CD14-positive monocyte (primary cell): ENCODE data around the gene HARBI1. TPM values are rescaled to one million over a fixed set of nuclear protein-coding genes. Genes with fewer than 3 reads are reported as not detected.
A peak's percentile ranks its signal among the peaks of the same experiment; 100 is the strongest.

Experiments used
- DNase-seq, 3 donors: peaks; one replicate each; pipeline ENCODE4 v3.0.0-alpha.2; 2011 to 2022
- H2AFZ ChIP-seq: 2 replicates; pipeline ENCODE4 v1.6.0; 2012; ENCODE audit warnings: mild to moderate bottlenecking, low read depth, low read length, inconsistent platforms; ENCODE audit not compliant: insufficient read depth, poor library complexity, severe bottlenecking
- H3K27ac ChIP-seq, 2 donors: 1 replicate in 1 of 2; 2 replicates in 1 of 2; pipeline ENCODE4 v1.5.1; 2012 to 2013; ENCODE audit warnings: low read length in 2 of 2, control low read depth in 1 of 2, inconsistent platforms in 1 of 2, low read depth in 1 of 2, mild to moderate bottlenecking in 1 of 2
- H3K27me3 ChIP-seq, 2 donors: one replicate each; pipeline versions ENCODE4 v1.6.0 to v1.6.1; 2011 to 2013; ENCODE audit warnings: low read length in 2 of 2; ENCODE audit not compliant: control insufficient read depth in 2 of 2, insufficient read depth in 2 of 2
- H3K36me3 ChIP-seq, 2 donors: replicated peaks in 1 of 2; 1 replicate in 1 of 2; 2 replicates in 1 of 2; pipeline versions ENCODE4 v1.5.1 to v1.6.1; 2012 to 2013; ENCODE audit warnings: low read length in 2 of 2, control low read depth in 1 of 2, inconsistent platforms in 1 of 2, mild to moderate bottlenecking in 1 of 2; ENCODE audit not compliant: insufficient read depth in 2 of 2, control insufficient read depth in 1 of 2
- H3K4me1 ChIP-seq, 2 donors: 1 replicate in 1 of 2; 2 replicates in 1 of 2; pipeline versions ENCODE4 v1.5.1 to v1.6.1; 2012 to 2013; ENCODE audit warnings: low read length in 2 of 2, control low read depth in 1 of 2, inconsistent platforms in 1 of 2, mild to moderate bottlenecking in 1 of 2, moderate library complexity in 1 of 2; ENCODE audit not compliant: insufficient read depth in 2 of 2, control insufficient read depth in 1 of 2
- H3K4me2 ChIP-seq: replicated peaks from 2 replicates; pipeline ENCODE3; 2012; ENCODE audit warnings: low read length, moderate library complexity, mild to moderate bottlenecking; ENCODE audit not compliant: poor library complexity, severe bottlenecking; ENCODE audit errors: extremely low read depth
- H3K4me3 ChIP-seq, 3 experiments: fragments of 200-600 bp in 1 of 3; sonication (generic) in 1 of 3; replicated peaks in 1 of 3; 1 replicate in 2 of 3; 2 replicates in 1 of 3; pipeline ENCODE4 v1.5.1; 2011 to 2013; ENCODE audit warnings: low read length in 3 of 3, mild to moderate bottlenecking in 3 of 3, control low read depth in 2 of 3, low read depth in 2 of 3, inconsistent platforms in 1 of 3, moderate library complexity in 1 of 3
- H3K79me2 ChIP-seq: 2 replicates; pipeline ENCODE4 v1.6.0; 2012; ENCODE audit warnings: mild to moderate bottlenecking, control low read depth, inconsistent platforms, low read length, moderate library complexity; ENCODE audit not compliant: insufficient read depth
- H3K9ac ChIP-seq: 2 replicates; pipeline ENCODE4 v1.6.0; 2017; ENCODE audit warnings: low read length, mild to moderate bottlenecking; ENCODE audit not compliant: insufficient read depth, poor library complexity, severe bottlenecking
- H3K9me3 ChIP-seq, 2 donors: replicated peaks in 1 of 2; 1 replicate in 1 of 2; 2 replicates in 1 of 2; pipeline versions ENCODE4 v1.5.1 to v1.6.1; 2012 to 2013; ENCODE audit warnings: low read length in 2 of 2, control low read depth in 1 of 2; ENCODE audit not compliant: control insufficient read depth in 1 of 2, insufficient read depth in 1 of 2
- H4K20me1 ChIP-seq: 2 replicates; pipeline ENCODE4 v1.6.0; 2012; ENCODE audit warnings: mild to moderate bottlenecking, low read length, control low read depth, moderate library complexity; ENCODE audit not compliant: insufficient read depth
- H3K27ac Mint-ChIP-seq, 7 donors: one replicate each; pipeline ENCODE4 v1.8.0; 2020; ENCODE audit warnings: mild to moderate bottlenecking in 7 of 7, mixed read lengths in 7 of 7, moderate library complexity in 6 of 7, inconsistent platforms in 2 of 7
- H3K27me3 Mint-ChIP-seq, 3 donors: one replicate each; pipeline ENCODE4 v1.8.0; 2021 to 2022; ENCODE audit warnings: low read depth in 3 of 3, mild to moderate bottlenecking in 3 of 3, mixed read lengths in 3 of 3, moderate library complexity in 3 of 3, inconsistent platforms in 1 of 3
- H3K36me3 Mint-ChIP-seq, 2 donors: one replicate each; pipeline ENCODE4 v1.8.0; 2020; ENCODE audit warnings: mixed read lengths in 2 of 2, inconsistent platforms in 1 of 2, mild to moderate bottlenecking in 1 of 2
- H3K4me1 Mint-ChIP-seq: one replicate; pipeline ENCODE4 v1.8.0; 2020; ENCODE audit warnings: mild to moderate bottlenecking, mixed read lengths
- H3K4me3 Mint-ChIP-seq, 2 donors: one replicate each; pipeline ENCODE4 v1.8.0; 2020; ENCODE audit warnings: mild to moderate bottlenecking in 2 of 2, mixed read lengths in 2 of 2, moderate library complexity in 1 of 2
- H3K9me3 Mint-ChIP-seq, 7 donors: one replicate each; pipeline ENCODE4 v1.8.0; 2020 to 2022; ENCODE audit warnings: mixed read lengths in 7 of 7, mild to moderate bottlenecking in 6 of 7, moderate library complexity in 6 of 7, inconsistent platforms in 2 of 7
- WGBS: methylation state at CpG from one replicate; pipeline ENCODE4 v1.1.5; 2013; ENCODE audit warnings: missing lambda C conversion rate; ENCODE audit not compliant: insufficient coverage; 5-methylcytosine and 5-hydroxymethylcytosine counted together
- intact Hi-C, 2 donors: fragments of 100-400 bp; cut with micrococcal nuclease; formaldehyde crosslinking; loops; one replicate each; pipeline versions ENCODE4 v1.15.0 to v1.15.1; 2023
- polyA plus RNA-seq, 3 donors: library from polyadenylated mRNA; depleted of rRNA in 1 of 3; unstranded in 2 of 3; stranded (reverse) in 1 of 3; fragments of 300-500 nt in 2 of 3; fragments of >200 nt in 1 of 3; fragmentation: Illumina TruSeq in 2 of 3; gene quantifications; 1 replicate in 2 of 3; 2 replicates in 1 of 3; pipeline ENCODE4 v1.2.3, GENCODE V29; 2012 to 2021
- TF ChIP-seq, protein P1 (sequence below): fragments of 200-600 bp; IDR thresholded peaks from one replicate; pipeline ENCODE4 v1.8.0; 2022; ENCODE audit warnings: antibody characterized with exemption, mild to moderate bottlenecking

Gene HARBI1
- polyA plus RNA-seq, 3 donors = 2.1 to 4.4 (median 2.1) TPM

GRCh38 chr11:46665356-46665755 is 48.3 kb upstream of the HARBI1 start:
- Histone ChIP-seq H3K9me3 (no peaks in the 10 kb centered on the region), H3K4me1 (peaks cover 8 to 10% of the 10 kb centered on the region in 2 donors), H3K9ac (no peak overlapping the region), H3K27ac (no peak overlapping the region), H3K79me2 (peaks cover 41% of the 10 kb centered on the region), H3K4me2 (no peak overlapping the region), H3K27me3 (no peaks in the 10 kb centered on the region), H4K20me1 (peaks cover 5% of the 10 kb centered on the region), H3K4me3 (no peak overlapping the region), H3K36me3 (peaks cover 78 to 94% of the 10 kb centered on the region in 2 donors), H2AFZ (no peak overlapping the region)
- intact Hi-C loops = no loop called here
- Mint-ChIP-seq H3K27ac (peak overlapping the region in 2 of 7 donors; percentile 32 to 79), H3K4me3 (no peak overlapping the region), H3K27me3 (peaks cover 0 to 1% (median 0%) of the 10 kb centered on the region in 3 donors), H3K36me3 (peaks cover 80 to 95% of the 10 kb centered on the region in 2 donors), H3K4me1 (peaks cover 11% of the 10 kb centered on the region), H3K9me3 (no peaks in the 10 kb centered on the region)
- TF ChIP-seq, protein P1, sequence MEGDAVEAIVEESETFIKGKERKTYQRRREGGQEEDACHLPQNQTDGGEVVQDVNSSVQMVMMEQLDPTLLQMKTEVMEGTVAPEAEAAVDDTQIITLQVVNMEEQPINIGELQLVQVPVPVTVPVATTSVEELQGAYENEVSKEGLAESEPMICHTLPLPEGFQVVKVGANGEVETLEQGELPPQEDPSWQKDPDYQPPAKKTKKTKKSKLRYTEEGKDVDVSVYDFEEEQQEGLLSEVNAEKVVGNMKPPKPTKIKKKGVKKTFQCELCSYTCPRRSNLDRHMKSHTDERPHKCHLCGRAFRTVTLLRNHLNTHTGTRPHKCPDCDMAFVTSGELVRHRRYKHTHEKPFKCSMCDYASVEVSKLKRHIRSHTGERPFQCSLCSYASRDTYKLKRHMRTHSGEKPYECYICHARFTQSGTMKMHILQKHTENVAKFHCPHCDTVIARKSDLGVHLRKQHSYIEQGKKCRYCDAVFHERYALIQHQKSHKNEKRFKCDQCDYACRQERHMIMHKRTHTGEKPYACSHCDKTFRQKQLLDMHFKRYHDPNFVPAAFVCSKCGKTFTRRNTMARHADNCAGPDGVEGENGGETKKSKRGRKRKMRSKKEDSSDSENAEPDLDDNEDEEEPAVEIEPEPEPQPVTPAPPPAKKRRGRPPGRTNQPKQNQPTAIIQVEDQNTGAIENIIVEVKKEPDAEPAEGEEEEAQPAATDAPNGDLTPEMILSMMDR = no peak
- no peak for DNase-seq
- WGBS = no CpG with 5 or more reads among the region's 1 CpG

GRCh38 chr11:46664612-46665011 is 47.6 kb upstream of the HARBI1 start:
- WGBS = 100% methylated on average over 4 of the region's 6 CpGs
- no peaks in the 10 kb centered on the region for H3K9me3 ChIP-seq
- peaks cover 5% of the 10 kb centered on the region for H4K20me1 ChIP-seq
- no peak overlapping the region for H3K4me3 ChIP-seq
- intact Hi-C loops = no loop called here
- H2AFZ ChIP-seq = no peak overlapping the region
- Mint-ChIP-seq H3K4me3 (no peak overlapping the region), H3K36me3 (peaks cover 82 to 97% of the 10 kb centered on the region in 2 donors), H3K27ac (peak overlapping the region in 3 of 7 donors; percentile 58 to 80 (median 64)), H3K9me3 (no peaks in the 10 kb centered on the region), H3K27me3 (peaks cover 0 to 1% (median 0%) of the 10 kb centered on the region in 3 donors), H3K4me1 (peaks cover 11% of the 10 kb centered on the region)
- H3K36me3 ChIP-seq = peaks cover 84 to 97% of the 10 kb centered on the region in 2 donors
- H3K9ac ChIP-seq = no peak overlapping the region
- TF ChIP-seq, protein P1 = no peak
- no peak overlapping the region for H3K27ac ChIP-seq
- no peak for DNase-seq
- peaks cover 6 to 10% of the 10 kb centered on the region in 2 donors for H3K4me1 ChIP-seq
- H3K79me2 ChIP-seq = peaks cover 37% of the 10 kb centered on the region
- no peak overlapping the region for H3K4me2 ChIP-seq
- no peaks in the 10 kb centered on the region for H3K27me3 ChIP-seq
